Measurements from ENCODE around the gene MPP3. TPM values are rescaled to one million over a fixed set of nuclear protein-coding genes. Genes with fewer than 3 reads are reported as not detected.
"Not testable (repeated sequence)": the region's sequence is repeated elsewhere in the genome, so short reads cannot be mapped to it uniquely, and the experiment has no call there.

Gene MPP3
- total RNA-seq, 1 experiment from 2014 or later, result 24.5 TPM

DNA sequence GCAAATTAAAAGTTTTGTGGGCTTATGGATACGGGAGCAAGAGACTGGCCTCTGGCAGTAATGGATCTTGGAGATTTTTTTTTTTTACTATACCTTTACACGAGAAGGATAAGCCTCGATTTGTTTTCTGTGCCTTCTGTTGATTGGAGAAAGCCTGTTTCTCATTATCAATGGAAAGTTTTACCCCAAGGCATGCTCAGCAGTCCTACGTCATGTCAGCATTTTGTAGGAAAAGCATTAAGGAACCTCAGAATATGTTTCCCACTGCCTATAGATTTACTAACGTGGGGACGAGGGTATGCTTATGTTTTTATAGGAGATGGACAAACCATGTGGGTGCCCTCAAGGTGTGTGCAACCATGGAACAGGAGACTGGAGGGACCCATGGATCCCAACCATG, 40.9 kb upstream of the MPP3 start:
- ChIA-PET CTCF (interaction anchor here (0.6 kb wide), 1 partner anchor 1406 kb away, joined by 3 read pairs; no protein-coding TSS in a partner anchor), POLR2A (no interaction called here)
- DNase-seq (ENCODE audit: unreplicated experiment), result no peak
- H3K4me1 Mint-ChIP-seq (ENCODE audit: insufficient read depth, unreplicated experiment), result peaks cover 11% of the 10 kb centered on the region
- H3K36me3 Mint-ChIP-seq (ENCODE audit: insufficient read depth, unreplicated experiment), result no peaks in the 10 kb centered on the region
- peaks cover 31% of the 10 kb centered on the region for H3K27me3 Mint-ChIP-seq (ENCODE audit: insufficient read depth, unreplicated experiment)
- no TSS peak for BruUV-seq (replicated peaks)
- H3K4me3 Mint-ChIP-seq (ENCODE audit: unreplicated experiment), result no peak overlapping the region
- TF ChIP-seq CTCF (IDR thresholded peaks at IDR 0.05; ENCODE audit: unreplicated experiment), result no peak
- H3K27ac Mint-ChIP-seq (ENCODE audit: low read depth, unreplicated experiment), result no peak overlapping the region
- intact Hi-C loops (cut with micrococcal nuclease), result no loop called here
- no peaks in the 10 kb centered on the region for H3K9me3 Mint-ChIP-seq (ENCODE audit: unreplicated experiment)

DNA sequence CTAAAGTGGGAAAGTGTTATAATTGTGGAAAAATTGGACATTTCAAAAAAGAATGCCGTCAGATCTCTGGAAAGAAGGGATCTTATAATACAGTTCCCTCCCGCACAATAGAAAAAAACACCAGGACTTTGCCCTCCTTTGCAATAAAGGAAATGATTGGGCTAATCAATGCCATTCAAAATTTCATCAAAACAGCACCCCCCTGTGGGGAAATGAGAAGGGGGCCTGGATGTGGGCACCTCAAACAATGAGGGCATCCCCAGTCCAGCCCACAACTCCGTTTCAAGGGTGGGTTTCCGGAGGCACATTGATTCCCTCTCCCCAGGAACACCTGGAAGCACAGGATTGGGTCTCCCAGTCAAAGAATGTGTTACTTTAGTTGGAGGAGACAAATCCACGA, 40.1 kb upstream of the MPP3 start:
- POLR2A ChIA-PET, result interaction anchor here (0.7 kb wide), 1 partner anchor 569 kb away, joined by 3 read pairs; no protein-coding TSS in a partner anchor
- CTCF ChIA-PET, result interaction anchor here (0.6 kb wide), 2 partner anchors 437 to 1406 kb away, joined by 3 read pairs; no protein-coding TSS in a partner anchor
- Mint-ChIP-seq H3K27me3 (ENCODE audit: insufficient read depth, unreplicated experiment) (peaks cover 38% of the 10 kb centered on the region), H3K4me1 (ENCODE audit: insufficient read depth, unreplicated experiment) (peaks cover 8% of the 10 kb centered on the region), H3K36me3 (ENCODE audit: insufficient read depth, unreplicated experiment) (no peaks in the 10 kb centered on the region), H3K27ac (ENCODE audit: low read depth, unreplicated experiment) (no peak overlapping the region), H3K9me3 (ENCODE audit: unreplicated experiment) (no peaks in the 10 kb centered on the region), H3K4me3 (ENCODE audit: unreplicated experiment) (no peak overlapping the region)
- peak; percentile 5 for TF ChIP-seq CTCF (IDR thresholded peaks at IDR 0.05; ENCODE audit: unreplicated experiment)
- intact Hi-C loops (cut with micrococcal nuclease), result no loop called here
- DNase-seq (ENCODE audit: unreplicated experiment), result no peak
- no TSS peak for BruUV-seq (replicated peaks)

- intact Hi-C loops (cut with micrococcal nuclease), result no loop called here
- CTCF ChIA-PET, result no interaction called here
Measured at GRCh38 chr17:43871946-43872690, 39.2 kb upstream of the MPP3 start.

DNA sequence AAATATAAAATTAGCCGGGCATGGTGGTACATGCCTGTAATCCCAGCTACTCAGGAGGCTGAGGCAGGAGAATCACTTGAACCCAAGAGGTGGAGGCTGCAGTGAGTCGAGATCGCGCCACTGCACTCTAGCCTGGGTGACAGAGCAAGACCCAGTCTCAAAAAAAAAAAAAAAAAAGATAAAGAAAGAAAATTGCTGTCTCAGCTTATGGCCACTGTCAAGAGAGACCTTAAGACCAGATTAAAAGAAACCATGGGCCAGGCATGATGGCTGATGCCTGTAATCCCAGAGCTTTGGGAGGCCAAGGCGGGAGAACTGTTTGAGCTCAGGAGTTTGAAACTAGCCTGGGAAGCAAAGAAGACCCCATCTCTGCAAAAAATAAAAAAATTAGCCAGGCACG, 36.1 kb upstream of the MPP3 start:
- H3K36me3 Mint-ChIP-seq (ENCODE audit: insufficient read depth, unreplicated experiment); H3K9me3 Mint-ChIP-seq (ENCODE audit: unreplicated experiment); H3K4me1 Mint-ChIP-seq (ENCODE audit: insufficient read depth, unreplicated experiment); intact Hi-C loops (cut with micrococcal nuclease); POLR2A ChIA-PET; H3K27ac Mint-ChIP-seq (ENCODE audit: low read depth, unreplicated experiment); BruUV-seq (replicated peaks); DNase-seq (ENCODE audit: unreplicated experiment); H3K4me3 Mint-ChIP-seq (ENCODE audit: unreplicated experiment): not testable (repeated sequence)
- CTCF ChIA-PET, result interaction anchor here (0.6 to 2.8 kb wide), 3 partner anchors 9 to 248 kb away, joined by 3 to 16 read pairs (median 7); no protein-coding TSS in a partner anchor
- H3K27me3 Mint-ChIP-seq (ENCODE audit: insufficient read depth, unreplicated experiment), result peaks cover 53% of the 10 kb centered on the region

More at GRCh38 chr17:43871946-43872690, 39.2 kb upstream of the MPP3 start:
- DNase-seq (ENCODE audit: unreplicated experiment), result no peak
- H3K9me3 Mint-ChIP-seq (ENCODE audit: unreplicated experiment), result no peaks in the 10 kb centered on the region
- POLR2A ChIA-PET, result no interaction called here
- peaks cover 8% of the 10 kb centered on the region for H3K4me1 Mint-ChIP-seq (ENCODE audit: insufficient read depth, unreplicated experiment)
- H3K27me3 Mint-ChIP-seq (ENCODE audit: insufficient read depth, unreplicated experiment), result peaks cover 48% of the 10 kb centered on the region
- no TSS peak for BruUV-seq (replicated peaks)
- no peaks in the 10 kb centered on the region for H3K36me3 Mint-ChIP-seq (ENCODE audit: insufficient read depth, unreplicated experiment)
- TF ChIP-seq CTCF (IDR thresholded peaks at IDR 0.05; ENCODE audit: unreplicated experiment), result no peak
- H3K4me3 Mint-ChIP-seq (ENCODE audit: unreplicated experiment), result peak overlapping the region; percentile 61
- H3K27ac Mint-ChIP-seq (ENCODE audit: low read depth, unreplicated experiment), result no peak overlapping the region

All from MCF 10A (cell line).